ENCODE data around the gene TTC13. TPM values are rescaled to one million over a fixed set of nuclear protein-coding genes. Genes with fewer than 3 reads are reported as not detected.

The TTC13 gene
- total and polyA plus RNA-seq, 10 of the 15 experiments (the other 5 are each of a cell fraction or from before 2014, with no cell fraction given), result 5.8 to 30.8 (median 18.5) TPM

DNA sequence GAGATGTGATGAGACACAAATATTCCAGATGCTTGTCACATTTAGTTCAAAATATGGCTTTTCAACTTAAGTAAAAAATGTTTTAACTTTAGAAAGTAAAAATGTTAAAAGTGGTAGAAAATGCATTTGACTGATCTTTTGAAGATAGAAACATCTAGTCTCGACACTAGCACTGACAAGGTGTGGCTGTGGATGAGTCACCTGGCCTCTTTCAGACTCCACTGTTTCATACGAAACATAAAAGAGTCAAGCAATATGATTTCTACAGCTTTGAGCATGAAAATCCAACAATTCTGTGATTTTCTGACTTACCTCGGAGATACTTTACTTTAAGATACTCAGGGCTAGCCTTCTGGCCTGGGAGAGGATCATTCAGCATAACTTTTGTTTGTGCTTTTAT, 47.7 kb downstream of the TTC13 start (continued):
- TF ChIP-seq BACH1 (IDR thresholded peaks at IDR 0.05; ENCODE audit: borderline replicate concordance) (no peak), NBN (IDR thresholded peaks at IDR 0.05) (no peak), ZNF592 (IDR thresholded peaks at IDR 0.05) (no peak), EED (IDR thresholded peaks at IDR 0.05; ENCODE audit: low read depth) (no peak), NRF1 (conservative IDR thresholded peaks at IDR 0.05; ENCODE audit: low read depth, low read length) (no peak)

DNA sequence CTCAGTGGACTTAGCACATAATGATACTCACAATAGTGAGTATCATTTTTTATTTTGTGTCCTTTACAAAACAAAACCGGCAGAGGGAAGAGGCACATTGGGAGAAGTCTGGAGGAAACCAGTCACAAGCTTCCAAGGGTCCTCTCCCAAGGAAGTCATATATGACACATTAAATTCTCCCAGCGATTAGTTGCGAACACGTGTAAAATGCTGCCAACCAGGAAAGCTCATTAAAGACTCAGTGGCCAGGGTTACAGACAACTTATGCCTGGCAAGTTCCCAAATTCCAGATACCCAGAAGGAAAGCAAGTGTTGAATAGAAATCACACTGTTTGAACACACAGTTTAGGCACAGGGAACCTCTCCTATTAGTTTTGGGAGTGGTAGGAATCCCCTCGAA, 52.5 kb downstream of the TTC13 start:
- no peak for FAIRE-seq
- WGBS (ENCODE audit: insufficient coverage, insufficient replicate concordance, low lambda C conversion rate, missing lambda C conversion rate), result 79% methylated on average over 5 of the region's 5 CpGs

More for the DNA sequence above, 52.5 kb downstream of the TTC13 start:
- intact Hi-C loops (cut with micrococcal nuclease; ENCODE audit: unreplicated experiment), result no loop called here
- H4K20me1 ChIP-seq (ENCODE audit: control insufficient read depth, insufficient read depth), result no peaks in the 10 kb centered on the region
- H3K4me1 ChIP-seq (ENCODE audit: control insufficient read depth, insufficient read depth, low read length), result no peaks in the 10 kb centered on the region
- TF ChIP-seq, protein P1, sequence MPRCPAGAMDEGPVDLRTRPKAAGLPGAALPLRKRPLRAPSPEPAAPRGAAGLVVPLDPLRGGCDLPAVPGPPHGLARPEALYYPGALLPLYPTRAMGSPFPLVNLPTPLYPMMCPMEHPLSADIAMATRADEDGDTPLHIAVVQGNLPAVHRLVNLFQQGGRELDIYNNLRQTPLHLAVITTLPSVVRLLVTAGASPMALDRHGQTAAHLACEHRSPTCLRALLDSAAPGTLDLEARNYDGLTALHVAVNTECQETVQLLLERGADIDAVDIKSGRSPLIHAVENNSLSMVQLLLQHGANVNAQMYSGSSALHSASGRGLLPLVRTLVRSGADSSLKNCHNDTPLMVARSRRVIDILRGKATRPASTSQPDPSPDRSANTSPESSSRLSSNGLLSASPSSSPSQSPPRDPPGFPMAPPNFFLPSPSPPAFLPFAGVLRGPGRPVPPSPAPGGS (IDR thresholded peaks at IDR 0.05; ENCODE audit: borderline replicate concordance, insufficient read depth, low read depth, low read length, poor library complexity, severe bottlenecking), result peak; percentile 72
- TF ChIP-seq TBL1XR1 (IDR thresholded peaks at IDR 0.05; ENCODE audit: low read depth, low read length), result no peak
- no peak for ATAC-seq
- ChIA-PET POLR2A (no interaction called here), CTCF (interaction anchor here (0.6 to 1.4 kb wide), 2 partner anchors 77 to 166 kb away, joined by 3 to 4 read pairs; no protein-coding TSS in a partner anchor), RAD21 (ENCODE audit: unreplicated experiment) (no interaction called here), SMC1A (ENCODE audit: uncharacterized antibody, unreplicated experiment) (interaction anchor here (0.9 kb wide), 1 partner anchor 18 kb away, joined by 3 read pairs; no protein-coding TSS in a partner anchor)
- H3K4me2 ChIP-seq (ENCODE audit: control insufficient read depth, insufficient read depth), result no peak overlapping the region
- H3K4me3 ChIP-seq, result no peak overlapping the region
- in situ Hi-C loops (cut with MboI), result no loop called here
- no peak for DNase-seq (ENCODE audit: low read depth, low spot score)
- H3K79me2 ChIP-seq (ENCODE audit: control insufficient read depth, insufficient read depth, low read length), result no peaks in the 10 kb centered on the region
- H3K9ac ChIP-seq (ENCODE audit: control insufficient read depth, insufficient read depth, low read length), result no peak overlapping the region
- no peaks in the 10 kb centered on the region for H3K27me3 ChIP-seq (replicated peaks in 1 of 2; ENCODE audit: control insufficient read depth in 2 of 2, insufficient read depth in 2 of 2, low read length in 1 of 2)
- H3K36me3 ChIP-seq (ENCODE audit: control insufficient read depth in 2 of 2, insufficient read depth in 2 of 2, low read length in 1 of 2), result peaks cover 3 to 26% of the 10 kb centered on the region in 2 experiments
- no peaks in the 10 kb centered on the region for H3K9me3 ChIP-seq (replicated peaks; ENCODE audit: control insufficient read depth, insufficient read depth, low read length)
- H3K27ac ChIP-seq (ENCODE audit: control insufficient read depth, insufficient read depth), result no peak overlapping the region
- no peak overlapping the region for H2AFZ ChIP-seq (ENCODE audit: control insufficient read depth, low read depth, low read length)
- no TSS peak for BruUV-seq (replicated peaks)

All from GM12878 (cell line).